ENCODE measurements around the gene GPR132.

- no peak for TF ChIP-seq POLR2AphosphoS5 (IDR thresholded peaks at IDR 0.05; ENCODE audit: low read depth, low read length)
- TF ChIP-seq CTCF (IDR thresholded peaks at IDR 0.05): no peak
- TF ChIP-seq REST (IDR thresholded peaks at IDR 0.05; ENCODE audit: insufficient read depth in 1 of 2, low read depth in 2 of 2, low read length in 1 of 2): no peak
- TF ChIP-seq TCF7L2 (IDR thresholded peaks at IDR 0.05; ENCODE audit: low read depth, low read length): no peak
These were observed 30.1 kb upstream of the GPR132 start for GRCh38 chr14:105095236-105095805.
